ENCODE measurements around the gene OR10H2.
"Not testable (repeated sequence)": the region's sequence is repeated elsewhere in the genome, so short reads cannot be mapped to it uniquely, and the experiment has no call there.

Gene OR10H2

GRCh38 chr19:15727724-15728123, at the start of gene OR10H2:
TSS of gene OR10H2 (plus strand) at chr19:15728024. CDS start at chr19:15728044, 20 bp downstream.
- intact Hi-C loops (cut with DNase I): no loop called here
- DNase-seq: no peak

GRCh38 chr19:15679089-15679488, 48.7 kb upstream of the OR10H2 start:
- DNase-seq: no peak
- intact Hi-C loops (cut with DNase I): no loop called here

- DNase-seq; intact Hi-C loops (cut with DNase I): not testable (repeated sequence)
Observed at GRCh38 chr19:15679865-15680264, 48.0 kb upstream of the OR10H2 start.

- DNase-seq: no peak
- intact Hi-C loops (cut with DNase I): no loop called here
Observed at GRCh38 chr19:15680478-15681322, 47.1 kb upstream of the OR10H2 start.

GRCh38 chr19:15683411-15683810, 44.4 kb upstream of the OR10H2 start:
- intact Hi-C loops (cut with DNase I): no loop called here
- DNase-seq: no peak

- intact Hi-C loops (cut with DNase I): no loop called here
- DNase-seq: no peak
Observed at GRCh38 chr19:15684828-15685227, 43.0 kb upstream of the OR10H2 start.

GRCh38 chr19:15696654-15697194, 31.1 kb upstream of the OR10H2 start:
- intact Hi-C loops (cut with DNase I): no loop called here
- no peak for DNase-seq

GRCh38 chr19:15701757-15702533, 25.9 kb upstream of the OR10H2 start:
- DNase-seq: no peak
- intact Hi-C loops (cut with DNase I): no loop called here

GRCh38 chr19:15702534-15702930, 25.3 kb upstream of the OR10H2 start:
- intact Hi-C loops (cut with DNase I): no loop called here
- DNase-seq: peak in 4 of 10 donors; percentile 14 to 35 (median 21)

- DNase-seq: no peak
- intact Hi-C loops (cut with DNase I): no loop called here
Observed at GRCh38 chr19:15714638-15715037, 13.2 kb upstream of the OR10H2 start.

- DNase-seq: no peak
- intact Hi-C loops (cut with DNase I): no loop called here
Observed at GRCh38 chr19:15715642-15716041, 12.2 kb upstream of the OR10H2 start.

- no peak for DNase-seq
- intact Hi-C loops (cut with DNase I): no loop called here
Observed at GRCh38 chr19:15717809-15718208, 10.0 kb upstream of the OR10H2 start.

- intact Hi-C loops (cut with DNase I): no loop called here
- no peak for DNase-seq
Observed at GRCh38 chr19:15721268-15721667, 6.6 kb upstream of the OR10H2 start.

- DNase-seq: no peak
- intact Hi-C loops (cut with DNase I): no loop called here
Observed at GRCh38 chr19:15722956-15723355, 4.9 kb upstream of the OR10H2 start.

GRCh38 chr19:15730538-15730937, 2.7 kb downstream of the OR10H2 start:
- intact Hi-C loops (cut with DNase I): no loop called here
- DNase-seq: no peak

GRCh38 chr19:15732388-15732787, 4.6 kb downstream of the OR10H2 start:
- intact Hi-C loops (cut with DNase I): no loop called here
- DNase-seq: no peak

- intact Hi-C loops (cut with DNase I): no loop called here
- DNase-seq: no peak
Observed at GRCh38 chr19:15733895-15734294, 6.1 kb downstream of the OR10H2 start.

- intact Hi-C loops (cut with DNase I): no loop called here
- DNase-seq: no peak
Observed at GRCh38 chr19:15737722-15738121, 9.9 kb downstream of the OR10H2 start, which contains the start of gene OR10H3. TSS of gene OR10H3 (plus strand) at chr19:15737985. CDS start at chr19:15741393, 3,408 bp downstream.

- intact Hi-C loops (cut with DNase I): no loop called here
- DNase-seq: no peak
Observed at GRCh38 chr19:15740785-15741184, 13.0 kb downstream of the OR10H2 start.

GRCh38 chr19:15748239-15748638, 20.4 kb downstream of the OR10H2 start:
- intact Hi-C loops (cut with DNase I): no loop called here

GRCh38 chr19:15758379-15758778, 30.6 kb downstream of the OR10H2 start:
- intact Hi-C loops (cut with DNase I): no loop called here
- no peak for DNase-seq

More at GRCh38 chr19:15748239-15748638, 20.4 kb downstream of the OR10H2 start:
- no peak for DNase-seq

All from posterior cingulate gyrus (tissue), 11 donors.